ENCODE results near the gene IFNL1.
A peak's percentile ranks its signal among the peaks of the same experiment; 100 is the strongest.
"Not testable (repeated sequence)": the region's sequence is repeated elsewhere in the genome, so short reads cannot be mapped to it uniquely, and the experiment has no call there.

IFNL1 gene

DNA sequence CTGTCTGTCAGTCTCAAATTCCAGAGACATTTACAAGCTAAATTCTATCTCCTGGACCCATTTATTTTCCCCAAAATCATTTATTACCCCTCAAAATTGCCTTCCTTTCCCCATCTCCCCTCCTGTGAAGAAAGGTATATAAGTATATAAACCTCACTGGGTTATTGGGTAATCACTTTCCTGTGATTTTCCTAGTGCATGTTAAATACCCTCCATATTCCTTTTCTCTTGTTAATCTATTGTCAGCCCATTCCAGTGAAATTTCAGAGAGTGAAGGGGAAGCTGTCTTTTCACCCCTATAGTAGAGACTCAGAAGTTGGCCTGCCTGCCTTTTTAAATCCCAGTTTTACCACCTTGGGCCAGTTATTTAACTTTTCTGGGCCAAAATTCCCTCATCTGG, 9.9 kb downstream of the IFNL1 start:
- H3K4me3 ChIP-seq (ENCODE audit: low read depth, low read length) = no peak overlapping the region
- no peak for DNase-seq (ENCODE audit: low read depth)

DNA sequence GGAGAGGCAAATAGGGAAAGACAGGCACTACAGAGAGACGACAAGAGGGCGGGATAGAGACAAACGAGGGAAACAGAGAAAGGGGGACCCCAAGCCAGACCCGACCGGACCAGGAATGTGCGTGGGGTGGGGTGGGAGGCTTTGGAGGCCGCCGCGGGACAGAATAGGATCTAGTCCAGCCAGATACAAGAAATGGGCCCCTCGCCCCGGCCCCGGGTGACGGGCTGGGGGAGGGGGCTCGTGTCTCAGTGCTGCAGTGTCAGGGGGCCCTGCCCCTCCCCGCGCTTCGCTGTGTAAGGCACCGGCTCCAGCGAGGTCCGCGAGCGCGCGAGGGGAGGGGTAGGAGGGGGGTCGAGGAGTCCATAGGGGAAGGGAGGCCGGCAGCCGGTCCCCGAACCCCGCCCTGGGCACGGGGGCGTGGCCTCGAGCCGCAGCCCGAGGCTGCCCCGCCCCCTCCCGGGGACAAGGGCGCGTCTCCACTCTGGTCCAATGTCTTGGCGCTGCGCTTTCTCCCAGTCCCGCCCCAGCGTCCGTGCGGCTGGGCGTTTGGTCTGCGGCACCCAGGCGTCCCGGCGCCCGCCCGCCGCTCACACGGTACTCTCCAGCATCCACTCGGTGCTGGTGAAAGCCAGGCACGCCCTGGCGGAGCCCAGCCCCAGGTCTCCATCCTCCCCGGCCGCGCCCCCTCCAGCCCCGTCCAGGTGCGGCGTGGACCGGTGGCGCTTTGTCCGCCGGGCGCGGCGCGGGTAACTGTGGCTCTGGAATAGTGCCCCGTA, 11.0 kb downstream of the IFNL1 start:
- peak overlapping the region; percentile 36 for H3K4me3 ChIP-seq (ENCODE audit: low read depth, low read length)
- DNase-seq (ENCODE audit: low read depth) = no peak

DNA sequence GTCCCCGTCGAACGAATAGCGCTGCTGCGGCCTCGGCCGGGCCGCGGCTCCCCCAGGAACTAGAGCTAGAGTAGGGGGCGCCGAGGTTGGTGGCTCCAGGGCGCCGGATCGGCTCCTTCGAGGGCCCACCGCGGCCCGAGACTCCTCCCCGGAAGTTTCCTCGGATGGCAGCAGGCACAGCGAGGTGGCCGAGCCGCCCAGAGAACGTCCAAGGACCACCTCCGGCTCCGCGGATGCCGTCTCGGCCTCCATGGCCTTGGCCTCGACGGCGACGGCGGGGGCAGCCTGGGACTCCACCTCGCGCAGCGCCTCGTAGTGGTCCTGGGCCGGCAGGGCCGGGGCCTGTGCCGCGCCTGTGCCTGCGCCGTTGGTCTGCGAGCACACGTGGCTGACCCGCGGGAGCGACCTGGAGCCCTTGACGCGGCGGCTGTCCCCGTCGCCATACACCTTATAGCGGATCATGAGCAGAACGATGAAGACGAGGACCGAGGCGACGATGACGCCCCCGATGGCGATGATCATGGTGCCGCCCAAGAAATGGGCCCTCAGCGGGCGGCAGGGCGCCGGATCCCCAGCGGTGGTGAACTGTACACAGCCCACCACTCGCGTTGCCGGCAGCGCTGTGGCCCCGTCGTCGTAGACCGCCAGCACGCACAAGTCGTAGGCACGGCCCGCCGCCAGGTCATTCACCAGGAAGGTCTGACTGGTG, 11.8 kb downstream of the IFNL1 start:
- no peak for DNase-seq (ENCODE audit: low read depth)
- H3K4me3 ChIP-seq (ENCODE audit: low read depth, low read length) = no peak overlapping the region

GRCh38 chr19:39308531-39309304, 12.5 kb downstream of the IFNL1 start:
- no peak overlapping the region for H3K4me3 ChIP-seq (ENCODE audit: low read depth, low read length)
- no peak for DNase-seq (ENCODE audit: low read depth)

GRCh38 chr19:39309305-39309670, 13.1 kb downstream of the IFNL1 start:
- not testable (repeated sequence) for DNase-seq (ENCODE audit: low read depth)

DNA sequence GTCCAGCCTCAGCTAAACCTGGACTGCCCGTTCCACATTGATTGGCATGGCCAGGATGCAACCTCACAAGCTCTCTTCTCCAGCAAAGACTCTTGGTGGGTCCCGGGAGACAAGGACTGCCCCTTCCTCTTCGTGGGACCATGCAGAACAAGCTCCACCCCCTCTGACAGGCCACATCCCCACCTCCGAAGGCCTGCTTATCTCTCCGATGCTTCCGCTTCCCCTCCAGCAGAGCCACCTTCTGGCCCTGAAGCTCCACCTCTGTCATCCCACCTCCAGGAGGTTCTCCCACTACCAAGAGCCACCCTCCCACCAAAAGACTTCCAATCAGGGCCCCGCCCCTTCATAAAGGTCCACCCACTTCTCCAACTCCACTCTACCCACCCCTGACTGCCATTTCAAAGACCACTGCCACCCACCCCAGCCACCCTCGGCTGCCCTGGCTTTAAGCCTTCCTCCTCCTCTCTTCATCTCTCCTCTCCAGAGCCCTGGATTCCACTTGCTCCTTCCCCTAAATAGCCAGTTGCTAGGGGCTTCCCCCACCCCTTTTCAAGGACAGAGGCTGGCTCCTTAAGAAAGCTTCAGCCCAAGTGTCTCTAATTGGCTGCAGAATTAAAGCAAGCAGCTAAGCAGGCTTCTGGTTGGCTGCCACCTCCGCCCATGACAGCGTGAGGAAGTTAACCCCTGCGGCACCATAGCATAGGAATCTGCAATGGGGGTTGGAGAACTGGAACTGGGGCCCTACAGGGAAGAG, 14.5 kb downstream of the IFNL1 start:
- H3K4me3 ChIP-seq (ENCODE audit: low read depth, low read length) = no peak overlapping the region
- no peak for DNase-seq (ENCODE audit: low read depth)

More at GRCh38 chr19:39309305-39309670, 13.1 kb downstream of the IFNL1 start:
- H3K4me3 ChIP-seq (ENCODE audit: low read depth, low read length) = not testable (repeated sequence)

GRCh38 chr19:39314016-39314728, 18.0 kb downstream of the IFNL1 start:
- no peak for DNase-seq (ENCODE audit: low read depth)
- no peak overlapping the region for H3K4me3 ChIP-seq (ENCODE audit: low read depth, low read length)

GRCh38 chr19:39315933-39316332, 19.7 kb downstream of the IFNL1 start:
- no peak for DNase-seq (ENCODE audit: low read depth)
- no peak overlapping the region for H3K4me3 ChIP-seq (ENCODE audit: low read depth, low read length)

DNA sequence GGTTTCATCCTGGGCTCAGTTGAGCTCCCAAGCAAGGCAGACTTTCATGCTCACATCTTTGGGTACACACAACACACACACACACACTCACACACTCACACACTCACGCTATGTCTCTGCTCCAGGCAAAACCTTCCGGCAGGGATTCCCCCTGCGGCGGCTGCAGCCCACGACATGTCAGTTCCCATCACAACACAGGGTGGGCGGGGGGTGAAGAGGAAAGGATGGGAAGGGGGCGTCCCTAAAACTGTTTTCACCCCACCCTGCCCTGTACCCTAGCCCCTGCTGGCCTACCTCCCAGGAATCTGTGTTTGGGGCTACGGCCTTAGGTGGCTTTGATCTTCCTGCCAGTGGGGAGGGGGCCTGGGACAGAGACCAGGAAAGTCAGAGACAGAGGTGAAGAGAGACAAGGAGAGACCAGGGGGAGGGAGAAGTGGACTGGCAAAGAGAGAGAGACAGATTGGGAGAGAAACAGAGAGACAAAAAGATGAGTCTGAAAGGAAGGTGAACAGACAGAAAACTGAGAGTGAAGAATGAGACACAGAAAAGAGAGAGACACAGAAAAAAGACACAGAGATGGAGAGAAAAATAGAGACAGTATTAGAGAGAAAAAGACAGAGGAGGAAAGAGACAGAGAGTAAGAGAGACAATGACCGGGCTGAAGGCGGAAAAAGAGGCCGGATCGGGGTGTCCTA, 20.6 kb downstream of the IFNL1 start:
- DNase-seq (ENCODE audit: low read depth) = no peak
- no peak overlapping the region for H3K4me3 ChIP-seq (ENCODE audit: low read depth, low read length)

- no peak for DNase-seq (ENCODE audit: low read depth)
- H3K4me3 ChIP-seq (ENCODE audit: low read depth, low read length) = no peak overlapping the region
These were observed 21.3 kb downstream of the IFNL1 start for GRCh38 chr19:39317476-39317875.

DNA sequence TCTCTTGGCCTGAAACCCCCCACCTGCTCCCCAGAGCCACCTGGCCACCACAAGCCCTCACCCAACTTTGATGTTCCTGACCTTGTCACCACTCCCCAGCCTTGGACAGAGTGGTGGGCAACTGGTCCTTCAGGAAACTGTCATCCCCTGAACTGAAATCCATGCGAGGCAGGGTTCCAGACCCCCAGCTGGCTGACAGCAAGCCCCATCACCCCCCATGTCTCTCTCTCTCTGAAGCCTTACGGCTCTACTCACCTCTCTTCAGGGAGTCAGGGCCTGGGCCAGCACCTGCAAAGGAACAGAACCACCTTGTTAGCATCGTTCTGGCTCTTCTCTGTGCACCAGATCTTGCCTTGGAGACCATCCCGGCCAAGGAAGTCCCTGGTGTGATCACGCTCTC, 21.9 kb downstream of the IFNL1 start:
- no peak overlapping the region for H3K4me3 ChIP-seq (ENCODE audit: low read depth, low read length)
- no peak for DNase-seq (ENCODE audit: low read depth)

GRCh38 chr19:39318690-39319089, 22.5 kb downstream of the IFNL1 start:
- DNase-seq (ENCODE audit: low read depth) = no peak
- H3K4me3 ChIP-seq (ENCODE audit: low read depth, low read length) = no peak overlapping the region

DNA sequence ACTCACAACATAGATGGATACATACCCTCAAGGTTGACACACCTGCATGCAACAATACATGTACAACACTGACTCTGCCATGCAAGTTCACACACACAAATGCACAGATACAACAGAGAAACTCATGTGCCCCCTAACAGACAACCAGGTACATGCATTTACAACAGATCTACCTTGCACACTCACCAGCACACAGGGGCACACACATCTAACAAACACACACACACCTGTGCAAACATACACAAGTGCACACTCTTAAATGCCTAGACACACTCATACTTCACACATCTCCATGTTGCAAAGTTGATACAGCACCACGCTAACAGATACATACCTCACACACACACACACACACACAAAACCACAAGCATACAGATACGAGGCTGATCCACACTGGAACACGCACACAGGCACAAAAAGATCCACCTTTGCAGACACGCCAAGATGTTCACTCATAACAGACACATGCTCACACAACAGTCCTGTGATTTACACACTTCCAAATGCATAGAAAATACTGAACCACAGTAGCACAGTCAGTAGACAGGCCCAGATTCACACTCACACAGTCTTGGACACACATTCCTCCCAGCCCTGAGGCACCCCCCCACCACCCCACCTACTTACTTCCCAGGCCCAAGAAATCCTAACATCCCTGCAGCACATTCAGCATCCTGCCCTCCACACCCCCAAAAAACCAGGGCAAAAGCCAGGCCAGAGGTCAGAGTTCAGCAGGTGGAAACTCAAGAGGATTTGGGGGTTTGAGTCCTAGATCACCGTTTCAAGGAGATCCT, 23.1 kb downstream of the IFNL1 start:
- H3K4me3 ChIP-seq (ENCODE audit: low read depth, low read length) = peak overlapping the region; percentile 67
- DNase-seq (ENCODE audit: low read depth) = no peak

DNA sequence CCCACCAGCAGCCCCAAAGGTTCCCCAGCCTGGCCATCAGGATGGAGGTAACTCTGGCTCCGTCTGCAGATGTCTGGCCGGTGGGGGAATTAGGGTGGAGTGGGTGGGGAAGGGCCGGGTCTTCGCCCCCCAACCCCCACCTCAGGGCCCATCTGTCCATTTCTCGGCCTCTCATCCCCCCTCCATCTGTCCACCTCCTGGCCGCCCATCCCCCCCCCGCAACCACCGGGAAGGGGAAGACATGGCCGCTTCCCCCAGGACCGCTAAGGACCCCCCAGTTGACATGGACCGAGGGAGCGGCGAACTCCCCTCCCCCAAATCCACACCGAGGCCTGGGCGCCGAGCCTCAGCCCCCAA, 23.7 kb downstream of the IFNL1 start:
- no peak for DNase-seq (ENCODE audit: low read depth)
- peak overlapping the region; percentile 67 for H3K4me3 ChIP-seq (ENCODE audit: low read depth, low read length)

GRCh38 chr19:39321117-39321831, 25.1 kb downstream of the IFNL1 start:
- H3K4me3 ChIP-seq (ENCODE audit: low read depth, low read length) = peak overlapping the region; percentile 24
- DNase-seq (ENCODE audit: low read depth) = no peak

GRCh38 chr19:39321832-39322176, 25.6 kb downstream of the IFNL1 start:
- DNase-seq (ENCODE audit: low read depth) = no peak
- no peak overlapping the region for H3K4me3 ChIP-seq (ENCODE audit: low read depth, low read length)

- DNase-seq (ENCODE audit: low read depth) = no peak
- H3K4me3 ChIP-seq (ENCODE audit: low read depth, low read length) = no peak overlapping the region
These were observed 28.1 kb downstream of the IFNL1 start for GRCh38 chr19:39324242-39324842.

Data from skeletal muscle cell (primary cell).